Measurements from ENCODE around the gene GK. TPM values are rescaled to one million over a fixed set of nuclear protein-coding genes. Genes with fewer than 3 reads are reported as not detected.

The GK gene
- polyA plus RNA-seq, 1 experiment: 5.6 TPM

DNA sequence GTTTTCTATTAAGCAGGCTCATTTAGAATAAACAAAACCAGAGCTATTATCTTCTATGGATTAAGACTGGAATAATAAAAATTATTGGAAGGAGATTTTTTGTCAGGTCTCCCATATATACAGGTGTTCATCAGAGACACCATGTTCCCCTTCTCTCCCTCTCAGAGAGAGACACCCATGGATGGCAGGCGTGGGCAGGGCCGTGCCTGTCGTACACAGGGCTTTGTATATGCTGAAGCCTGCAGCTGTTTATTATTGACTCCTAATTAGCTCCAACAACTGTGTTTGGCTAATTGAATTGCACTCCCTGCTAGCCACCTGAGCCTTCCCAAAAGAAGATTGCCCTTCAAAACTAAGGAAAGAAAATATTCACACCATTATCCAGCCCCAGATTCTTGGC lies 81.6 kb downstream of the GK start:
- DNase-seq (ENCODE audit: low read depth): no peak
- Histone ChIP-seq H3K36me3 (ENCODE audit: control insufficient read depth, insufficient read depth, low read length) (no peaks in the 10 kb centered on the region), H3K27me3 (ENCODE audit: control insufficient read depth, insufficient read depth, low read length) (no peaks in the 10 kb centered on the region), H3K4me3 (ENCODE audit: low read depth, low read length) (no peak overlapping the region)
- no peak for TF ChIP-seq CTCF (IDR thresholded peaks at IDR 0.05; ENCODE audit: insufficient read depth, low read depth, low read length)
- CTCF ChIA-PET: interaction anchor here (0.9 to 1.7 kb wide), 5 partner anchors 8 to 114 kb away, joined by 3 to 5 read pairs (median 3); no protein-coding TSS in a partner anchor
- POLR2A ChIA-PET: no interaction called here

DNA sequence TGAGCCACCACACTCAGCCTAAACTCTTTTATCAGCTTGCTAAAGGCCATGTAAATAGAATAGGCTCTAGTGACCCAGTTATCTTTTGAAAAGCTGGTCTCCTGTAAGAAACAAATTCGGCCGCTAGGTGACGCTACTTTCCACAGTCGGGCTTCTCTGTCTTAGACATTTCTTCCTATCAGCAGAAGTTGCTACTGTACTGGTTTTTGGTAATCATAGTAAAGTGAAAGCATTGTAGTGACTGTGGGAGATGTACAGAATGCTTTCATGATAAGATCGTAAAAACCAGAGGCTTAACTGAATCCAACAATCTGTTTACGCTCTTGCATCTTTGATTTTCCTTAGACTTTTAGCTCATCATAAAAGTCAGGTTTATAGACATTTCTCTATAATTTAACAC lies 82.6 kb downstream of the GK start:
- Histone ChIP-seq H3K4me3 (ENCODE audit: low read depth, low read length) (no peak overlapping the region), H3K27me3 (ENCODE audit: control insufficient read depth, insufficient read depth, low read length) (no peaks in the 10 kb centered on the region), H3K36me3 (ENCODE audit: control insufficient read depth, insufficient read depth, low read length) (no peaks in the 10 kb centered on the region)
- ChIA-PET CTCF (interaction anchor here (1.0 to 1.7 kb wide), 7 partner anchors 9 to 112 kb away, joined by 3 to 9 read pairs (median 4); no protein-coding TSS in a partner anchor), POLR2A (no interaction called here)
- TF ChIP-seq CTCF (IDR thresholded peaks at IDR 0.05; ENCODE audit: insufficient read depth, low read depth, low read length): peak; percentile 68
- no peak for DNase-seq (ENCODE audit: low read depth)

DNA sequence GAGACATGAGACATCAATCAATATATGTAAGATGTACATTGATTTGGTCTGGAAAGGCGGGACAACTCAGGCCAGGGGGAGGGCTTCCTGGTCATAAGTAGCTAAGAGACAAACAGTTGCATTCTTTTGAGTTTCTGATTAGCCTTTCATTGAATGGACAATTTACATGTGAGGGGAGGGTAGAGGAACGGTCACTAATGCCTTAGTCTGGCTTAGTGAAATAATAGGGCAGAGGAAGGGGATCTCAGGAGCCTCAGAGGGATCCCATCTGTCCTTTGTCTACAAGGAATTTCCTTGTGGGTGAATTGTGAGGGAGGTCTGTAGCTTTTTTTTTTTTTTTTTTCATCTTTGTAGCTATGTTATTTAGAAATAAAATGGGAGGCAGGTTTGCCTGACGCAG lies 88.3 kb downstream of the GK start:
- Histone ChIP-seq H3K27me3 (ENCODE audit: control insufficient read depth, insufficient read depth, low read length) (no peaks in the 10 kb centered on the region), H3K4me3 (ENCODE audit: low read depth, low read length) (no peak overlapping the region), H3K36me3 (ENCODE audit: control insufficient read depth, insufficient read depth, low read length) (no peaks in the 10 kb centered on the region)
- TF ChIP-seq CTCF (IDR thresholded peaks at IDR 0.05; ENCODE audit: insufficient read depth, low read depth, low read length): no peak
- POLR2A ChIA-PET: no interaction called here
- DNase-seq (ENCODE audit: low read depth): no peak
- CTCF ChIA-PET: interaction anchor here (0.6 kb wide), 1 partner anchor 206 kb away, joined by 4 read pairs; no protein-coding TSS in a partner anchor

GRCh38 chrX:30748342-30748960 lies 95.2 kb downstream of the GK start:
- no peak for DNase-seq (ENCODE audit: low read depth)
- Histone ChIP-seq H3K4me3 (ENCODE audit: low read depth, low read length) (no peak overlapping the region), H3K36me3 (ENCODE audit: control insufficient read depth, insufficient read depth, low read length) (no peaks in the 10 kb centered on the region), H3K27me3 (ENCODE audit: control insufficient read depth, insufficient read depth, low read length) (no peaks in the 10 kb centered on the region)
- ChIA-PET CTCF (no interaction called here), POLR2A (no interaction called here)
- no peak for TF ChIP-seq CTCF (IDR thresholded peaks at IDR 0.05; ENCODE audit: insufficient read depth, low read depth, low read length)

DNA sequence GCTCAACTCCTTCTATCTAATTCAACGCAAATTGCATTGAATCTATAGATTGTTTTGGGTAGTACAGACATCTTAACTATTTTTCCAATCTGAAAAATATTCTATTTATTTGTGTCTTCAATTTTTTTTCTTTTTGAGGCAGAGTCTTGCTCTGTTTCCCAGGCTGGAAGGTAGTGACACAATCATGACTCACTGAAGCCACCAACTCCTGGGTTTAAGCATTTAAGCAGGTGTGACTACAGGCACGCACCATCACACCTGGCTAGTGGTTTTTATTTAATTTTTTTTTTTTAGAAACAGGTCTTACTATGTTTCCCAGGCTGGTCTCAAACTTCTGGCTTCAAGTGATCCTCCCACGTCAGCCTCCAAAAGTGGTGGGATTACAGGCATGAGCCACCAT lies 98.3 kb downstream of the GK start:
- ChIA-PET POLR2A (no interaction called here), CTCF (no interaction called here)
- Histone ChIP-seq H3K4me3 (ENCODE audit: low read depth, low read length) (no peak overlapping the region), H3K27me3 (ENCODE audit: control insufficient read depth, insufficient read depth, low read length) (no peaks in the 10 kb centered on the region), H3K36me3 (ENCODE audit: control insufficient read depth, insufficient read depth, low read length) (no peaks in the 10 kb centered on the region)
- no peak for TF ChIP-seq CTCF (IDR thresholded peaks at IDR 0.05; ENCODE audit: insufficient read depth, low read depth, low read length)
- DNase-seq (ENCODE audit: low read depth): no peak

Data from BJ (cell line).